Ectodermal cell (in vitro differentiated cells): ENCODE results near the gene LDAH.

ENCODE experiments used
- H3K27ac ChIP-seq: 2 replicates; pipeline ENCODE4 v1.7.0; 2013; ENCODE audit warnings: mild to moderate bottlenecking, low read depth, low read length; ENCODE audit not compliant: insufficient read depth, poor library complexity, severe bottlenecking
- H3K27me3 ChIP-seq: 2 replicates; pipeline ENCODE4 v1.7.0; 2013; ENCODE audit warnings: mild to moderate bottlenecking, low read length; ENCODE audit not compliant: insufficient read depth, control insufficient read depth, poor library complexity, severe bottlenecking
- H3K36me3 ChIP-seq: one replicate; pipeline ENCODE4 v1.7.0; 2013; ENCODE audit warnings: low read length; ENCODE audit not compliant: control insufficient read depth, insufficient read depth
- H3K4me1 ChIP-seq: one replicate; pipeline ENCODE4 v1.7.0; 2013; ENCODE audit warnings: low read length; ENCODE audit not compliant: control insufficient read depth, insufficient read depth
- H3K4me3 ChIP-seq: 2 replicates; pipeline ENCODE4 v1.7.0; 2013; ENCODE audit warnings: low read depth, low read length, control low read depth; ENCODE audit not compliant: insufficient read depth
- H3K9me3 ChIP-seq: 2 replicates; pipeline ENCODE4 v1.7.0; 2013; ENCODE audit warnings: mild to moderate bottlenecking, low read length, moderate library complexity; ENCODE audit not compliant: control insufficient read depth
- WGBS, 2 experiments: methylation state at CpG; one replicate each; pipeline ENCODE4 v1.1.7; 2013; ENCODE audit warnings: missing lambda C conversion rate in 2 of 2; 5-methylcytosine and 5-hydroxymethylcytosine counted together

Gene LDAH

GRCh38 chr2:20668871-20669475 is 153.9 kb downstream of the LDAH start:
- WGBS, 2 experiments: 26 to 27% methylated on average over 8 of the region's 8 CpGs
- H3K36me3 ChIP-seq: no peaks in the 10 kb centered on the region
- H3K4me3 ChIP-seq: peak overlapping the region; percentile 12
- H3K9me3 ChIP-seq: no peaks in the 10 kb centered on the region
- no peak overlapping the region for H3K27ac ChIP-seq
- peaks cover 27% of the 10 kb centered on the region for H3K4me1 ChIP-seq
- H3K27me3 ChIP-seq: peaks cover 99% of the 10 kb centered on the region

GRCh38 chr2:20668451-20668850 is 154.4 kb downstream of the LDAH start:
- no peak overlapping the region for H3K27ac ChIP-seq
- H3K9me3 ChIP-seq: no peaks in the 10 kb centered on the region
- 51 to 56% methylated on average over 6 of the region's 6 CpGs for WGBS, 2 experiments
- H3K36me3 ChIP-seq: no peaks in the 10 kb centered on the region
- peak overlapping the region; percentile 31 for H3K4me3 ChIP-seq
- peaks cover 99% of the 10 kb centered on the region for H3K27me3 ChIP-seq
- H3K4me1 ChIP-seq: peaks cover 28% of the 10 kb centered on the region

DNA sequence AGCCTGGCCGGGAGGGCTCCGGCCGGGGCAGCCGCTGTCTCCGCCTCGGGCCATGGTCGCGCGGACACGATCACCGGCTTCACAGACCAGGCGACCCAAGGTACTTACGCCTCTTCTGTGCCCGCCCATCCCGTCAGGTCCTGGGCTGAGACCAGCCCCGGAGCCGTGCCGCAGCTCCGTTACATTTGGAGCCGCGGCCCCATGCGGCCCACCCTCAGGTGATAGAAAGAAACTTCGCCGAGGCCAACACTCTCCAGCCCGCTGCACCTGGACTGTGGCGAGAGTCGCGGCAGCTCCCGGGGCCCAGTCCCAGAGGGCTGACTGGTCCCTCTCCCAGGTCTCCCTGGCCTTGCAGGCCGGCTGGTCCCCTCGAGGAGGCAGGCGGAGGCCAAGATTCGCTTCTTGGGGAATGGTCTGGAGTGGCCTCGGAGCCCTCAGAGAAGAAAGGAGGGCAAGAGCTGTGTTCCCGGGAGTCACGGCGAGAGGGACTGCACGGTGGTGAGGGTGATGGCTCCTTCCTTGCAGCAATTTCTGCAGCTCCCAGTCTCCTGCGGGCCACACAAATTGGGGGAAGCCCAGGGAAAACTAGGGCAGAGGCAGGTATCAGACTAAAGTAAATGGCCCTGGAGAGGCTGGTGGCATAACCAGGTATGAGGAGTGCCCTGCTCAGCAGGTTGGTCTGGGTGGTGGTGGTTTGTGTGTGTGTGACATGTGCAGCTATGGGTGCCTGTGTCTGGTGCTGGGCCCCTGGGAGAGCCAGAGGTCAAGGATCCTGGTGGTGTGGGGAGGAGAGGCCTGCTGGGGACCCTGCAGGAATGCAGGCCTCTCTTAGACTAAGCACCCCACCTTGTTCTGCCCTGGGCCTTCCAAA is 155.1 kb downstream of the LDAH start:
- H3K36me3 ChIP-seq: no peaks in the 10 kb centered on the region
- no peak overlapping the region for H3K27ac ChIP-seq
- peaks cover 31% of the 10 kb centered on the region for H3K4me1 ChIP-seq
- peaks cover 99% of the 10 kb centered on the region for H3K27me3 ChIP-seq
- peak overlapping the region; percentile 31 for H3K4me3 ChIP-seq
- H3K9me3 ChIP-seq: no peaks in the 10 kb centered on the region
- 5% methylated on average over 39 of the region's 39 CpGs for WGBS, 2 experiments

DNA sequence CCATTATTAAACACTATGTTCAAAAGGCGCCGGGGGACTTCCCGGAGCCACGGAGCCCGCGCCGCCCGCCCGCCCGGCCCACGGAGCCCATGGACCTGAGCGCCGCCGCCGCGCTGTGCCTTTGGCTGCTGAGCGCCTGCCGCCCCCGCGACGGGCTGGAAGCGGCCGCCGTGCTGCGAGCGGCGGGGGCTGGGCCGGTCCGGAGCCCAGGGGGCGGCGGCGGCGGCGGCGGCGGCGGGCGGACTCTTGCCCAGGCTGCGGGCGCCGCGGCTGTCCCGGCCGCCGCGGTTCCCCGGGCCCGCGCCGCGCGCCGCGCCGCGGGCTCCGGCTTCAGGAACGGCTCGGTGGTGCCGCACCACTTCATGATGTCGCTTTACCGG is 155.8 kb downstream of the LDAH start:
- Histone ChIP-seq H3K27ac (no peak overlapping the region), H3K27me3 (peaks cover 99% of the 10 kb centered on the region), H3K36me3 (no peaks in the 10 kb centered on the region), H3K9me3 (no peaks in the 10 kb centered on the region), H3K4me3 (peak overlapping the region; percentile 40), H3K4me1 (peaks cover 30% of the 10 kb centered on the region)
- WGBS, 2 experiments: 0% methylated on average over 62 of the region's 62 CpGs

- peaks cover 32% of the 10 kb centered on the region for H3K4me1 ChIP-seq
- no peak within 1 kb of the TSS for H3K27ac ChIP-seq
- no peaks in the 10 kb centered on the region for H3K36me3 ChIP-seq
- H3K9me3 ChIP-seq: no peaks in the 10 kb centered on the region
- peak within 1 kb of the TSS; percentile 40 for H3K4me3 ChIP-seq
- H3K27me3 ChIP-seq: peaks cover 98% of the 10 kb centered on the region
- 0 to 1% methylated on average over 85 to 86 of the region's 86 CpGs for WGBS, 2 experiments
Measured at GRCh38 chr2:20666304-20667150, 156.4 kb downstream of the LDAH start, which contains the start of gene GDF7. Gene GDF7 (plus strand): TSS chr2:20667144. CDS start chr2:20667240, 96 bp downstream.

GRCh38 chr2:20666005-20666303 is 156.9 kb downstream of the LDAH start:
- 1% methylated on average over 34 of the region's 34 CpGs for WGBS, 2 experiments
- Histone ChIP-seq H3K9me3 (no peaks in the 10 kb centered on the region), H3K4me1 (peaks cover 31% of the 10 kb centered on the region), H3K27ac (no peak overlapping the region), H3K27me3 (peaks cover 95% of the 10 kb centered on the region), H3K4me3 (peak overlapping the region; percentile 40), H3K36me3 (no peaks in the 10 kb centered on the region)

DNA sequence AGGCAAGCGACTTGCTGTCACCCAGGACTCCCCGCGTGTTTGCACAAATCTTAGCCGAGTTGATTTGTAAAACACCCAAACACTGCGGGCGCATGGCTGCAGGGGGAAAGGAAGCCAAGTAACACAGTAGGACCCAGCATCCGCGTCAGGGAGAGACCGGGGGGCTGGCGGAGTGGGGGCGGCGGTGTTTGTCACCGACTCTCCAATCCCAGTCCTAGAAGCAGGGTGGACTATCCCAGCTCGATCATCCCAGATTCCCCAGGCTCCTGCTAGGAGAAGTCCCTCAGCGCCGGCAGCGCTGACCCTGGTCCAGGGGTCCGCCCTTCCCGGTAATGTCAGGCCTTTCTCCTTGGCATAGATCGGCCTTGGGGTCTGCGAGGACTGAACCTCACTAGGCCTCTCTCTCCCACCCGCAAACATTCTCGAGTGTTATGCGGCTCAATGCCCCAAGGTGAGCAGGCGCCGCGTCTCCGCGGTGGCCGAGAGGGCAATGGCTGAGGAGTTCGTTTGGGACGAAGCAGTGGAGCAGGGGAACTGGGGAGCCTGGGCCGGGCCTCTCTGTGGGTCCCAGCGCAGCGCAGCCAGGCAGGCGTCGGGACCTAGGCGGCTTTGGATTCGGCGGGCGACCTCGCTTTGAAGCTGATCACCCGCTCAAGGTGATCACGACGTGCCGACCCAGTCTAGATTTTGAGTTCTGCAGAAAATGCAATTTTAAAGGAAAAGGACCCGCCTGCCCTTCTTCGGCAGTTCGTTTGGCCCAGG is 157.5 kb downstream of the LDAH start:
- Histone ChIP-seq H3K27ac (no peak overlapping the region), H3K9me3 (no peaks in the 10 kb centered on the region), H3K27me3 (peaks cover 95% of the 10 kb centered on the region), H3K4me1 (peaks cover 30% of the 10 kb centered on the region), H3K36me3 (no peaks in the 10 kb centered on the region), H3K4me3 (peak overlapping the region; percentile 40)
- 3% methylated on average over 49 of the region's 49 CpGs for WGBS, 2 experiments

DNA sequence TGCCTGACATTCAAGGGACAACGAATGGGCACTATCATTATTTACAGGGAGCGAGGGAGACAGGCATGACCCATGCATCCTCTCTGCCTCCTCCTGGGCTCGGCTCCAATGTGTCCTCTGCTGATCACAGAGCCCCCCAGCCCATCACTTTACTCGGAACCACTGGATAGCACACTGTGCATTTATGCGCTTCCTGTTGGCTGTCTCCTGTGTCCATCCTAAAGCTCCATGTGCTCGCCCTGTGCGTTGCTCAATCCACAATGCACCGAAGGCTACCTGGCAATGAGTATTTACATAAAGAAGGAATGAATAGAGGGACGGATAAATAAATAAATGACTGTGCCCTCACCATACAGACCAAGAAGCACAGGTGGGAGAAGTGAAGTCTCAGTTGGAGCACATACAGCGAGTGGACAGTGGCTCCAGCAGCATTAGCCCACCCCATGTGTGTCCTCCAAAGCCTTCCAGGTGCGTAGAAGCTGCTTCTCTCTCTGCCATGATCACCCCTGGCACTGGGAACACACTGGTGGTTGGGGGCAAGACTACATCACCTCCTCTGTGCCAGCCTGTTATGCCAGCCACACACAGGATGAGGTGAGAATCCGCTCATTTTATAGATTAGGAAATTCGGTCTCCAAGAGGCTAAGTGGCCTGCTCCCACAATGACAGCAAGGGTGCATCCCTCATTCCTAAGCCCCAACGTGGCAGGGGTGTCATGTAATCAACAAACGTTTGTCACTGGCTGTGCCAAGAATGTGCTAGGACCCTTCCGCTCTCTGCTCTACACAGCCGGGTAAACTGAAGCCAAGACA is 158.3 kb downstream of the LDAH start:
- H3K27me3 ChIP-seq: peaks cover 95% of the 10 kb centered on the region
- H3K36me3 ChIP-seq: no peaks in the 10 kb centered on the region
- 33 to 36% methylated on average over 17 of the region's 17 CpGs for WGBS, 2 experiments
- no peak overlapping the region for H3K27ac ChIP-seq
- peaks cover 28% of the 10 kb centered on the region for H3K4me1 ChIP-seq
- peak overlapping the region; percentile 40 for H3K4me3 ChIP-seq
- H3K9me3 ChIP-seq: no peaks in the 10 kb centered on the region

DNA sequence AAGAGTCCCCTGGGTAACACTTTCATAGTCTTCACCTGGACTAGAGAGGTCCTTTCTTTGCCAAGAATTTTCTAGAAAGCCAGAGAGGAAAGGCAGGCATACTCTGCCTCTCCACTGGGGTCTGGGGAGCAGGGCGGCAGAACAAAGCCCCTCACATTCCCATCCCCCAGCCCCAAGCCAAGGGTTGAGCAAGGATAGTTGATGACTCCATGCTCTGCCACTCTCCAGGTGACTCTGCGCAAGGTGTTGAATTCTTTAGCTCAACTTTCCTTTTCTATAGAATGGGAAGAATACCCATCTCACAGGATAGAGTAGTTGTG is 158.9 kb downstream of the LDAH start:
- WGBS, 2 experiments: 44 to 51% methylated on average over 2 of the region's 2 CpGs
- peaks cover 95% of the 10 kb centered on the region for H3K27me3 ChIP-seq
- H3K4me3 ChIP-seq: no peak overlapping the region
- H3K9me3 ChIP-seq: no peaks in the 10 kb centered on the region
- no peaks in the 10 kb centered on the region for H3K36me3 ChIP-seq
- H3K27ac ChIP-seq: no peak overlapping the region
- peaks cover 25% of the 10 kb centered on the region for H3K4me1 ChIP-seq
